Gastrocnemius medialis (tissue), 4 donors: ENCODE results near the gene PARP2.

Experiments
- CTCF ChIP-seq, 5 experiments: fragments of 450-650 bp in 3 of 5; fragments of 200-600 bp in 2 of 5; sonication (generic) in 2 of 5; IDR thresholded peaks in 4 of 5; conservative IDR thresholded peaks in 1 of 5; 1 replicate in 4 of 5; 2 replicates in 1 of 5; pipeline ENCODE4 v1.5.1; 2016 to 2019; ENCODE audit warnings: antibody characterized with exemption in 5 of 5, mild to moderate bottlenecking in 3 of 5, moderate library complexity in 3 of 5
- POLR2A ChIP-seq, 2 donors: fragments of 450-650 bp; IDR thresholded peaks; one replicate each; pipeline ENCODE4 v1.6.1; 2017; ENCODE audit warnings: antibody characterized with exemption in 2 of 2, mild to moderate bottlenecking in 2 of 2, moderate library complexity in 2 of 2

- no peak for TF ChIP-seq CTCF (IDR thresholded peaks at IDR 0.05 in 4 of 5, conservative IDR thresholded peaks at IDR 0.05 in 1 of 5)
- TF ChIP-seq POLR2A (IDR thresholded peaks at IDR 0.05): no peak
Observed at GRCh38 chr14:20328705-20329104, 14.7 kb upstream of the PARP2 start.
